A549 (cell line): Measurements from ENCODE around the gene TNS3. TPM values are rescaled to one million over a fixed set of nuclear protein-coding genes. Genes with fewer than 3 reads are reported as not detected.

Experiments used
- ATAC-seq, 2 experiments: fragments of 200-7000 bp in 1 of 2; fragments of >200 bp in 1 of 2; cut with Nextera tagmentation in 1 of 2; cut with Tn5 transposase in 1 of 2; 3 replicates each; pipeline versions ENCODE4 v1.8.0 to v1.9.1; 2018 to 2020; ENCODE audit warnings: mild to moderate bottlenecking in 1 of 2, moderate library complexity in 1 of 2
- CTCF ChIA-PET: fragments of 300-600 bp; sonication (Branson Sonifier 250); formaldehyde crosslinking; extraction: SDS; loops from one replicate; lab custom pipeline; 2021; ENCODE audit warnings: antibody characterized with exemption, inconsistent platforms; lab: Yijun Ruan, JAX
- POLR2A ChIA-PET: fragments of 350-600 bp; formaldehyde crosslinking; extraction: SDS; loops from one replicate; lab custom pipeline; 2021; ENCODE audit warnings: antibody characterized with exemption, inconsistent platforms; lab: Yijun Ruan, JAX
- DNase-seq, 2 experiments: peaks; one replicate each; pipeline versions ENCODE4 v3.0.0 to v3.0.0-alpha.2; 2011 to 2016; ENCODE audit warnings: low read depth in 1 of 2, low spot score in 1 of 2
- FAIRE-seq: peaks from 2 replicates; lab custom pipeline; 2011; peaks lifted over from hg19 to GRCh38; lab: Jason Lieb, UNC
- H3K27ac ChIP-seq, 2 experiments: fragments of >200 bp; sonication (Bioruptor Twin); formaldehyde crosslinking; 3 replicates each; pipeline ENCODE4 v1.5.1; 2016 to 2017
- H3K4me1 ChIP-seq: fragments of >200 bp; sonication (Bioruptor Twin); formaldehyde crosslinking; 3 replicates; pipeline ENCODE4 v1.6.1; 2016
- H3K4me2 ChIP-seq: fragments of >200 bp; sonication (Bioruptor Twin); formaldehyde crosslinking; 3 replicates; pipeline ENCODE4 v1.6.1; 2016
- H3K4me3 ChIP-seq: fragments of >200 bp; sonication (Bioruptor Twin); formaldehyde crosslinking; 3 replicates; pipeline ENCODE4 v1.5.1; 2016
- H3K9me3 ChIP-seq: fragments of >200 bp; sonication (Bioruptor Twin); formaldehyde crosslinking; 3 replicates; pipeline ENCODE4 v1.6.1; 2016
- BHLHE40 ChIP-seq: IDR thresholded peaks from 2 replicates; pipeline ENCODE4 v1.6.1; 2012; ENCODE audit warnings: low read depth, low read length, inconsistent platforms
- CBX2 ChIP-seq: fragments of 200-600 bp; sonication (generic); IDR thresholded peaks from 2 replicates; pipeline ENCODE4 v1.6.1; 2016; ENCODE audit warnings: low read depth, mild to moderate bottlenecking, borderline replicate concordance
- CBX8 ChIP-seq: fragments of 200-600 bp; sonication (generic); IDR thresholded peaks from 2 replicates; pipeline ENCODE4 v1.6.1; 2016
- CEBPB ChIP-seq, 2 experiments: fragments of >200 bp in 1 of 2; sonication (Bioruptor Twin) in 1 of 2; formaldehyde crosslinking in 1 of 2; IDR thresholded peaks; 2 replicates each; pipeline ENCODE4 v1.6.1; 2012 to 2016
- CHD2 ChIP-seq: fragments of 150-350 bp; IDR thresholded peaks from 2 replicates; pipeline ENCODE4 v1.6.1; 2014; ENCODE audit warnings: low read length; ENCODE audit not compliant: partially characterized antibody
- CTCF ChIP-seq: fragments of >200 bp; sonication (Bioruptor Twin); formaldehyde crosslinking; IDR thresholded peaks from 3 replicates; pipeline ENCODE4 v1.5.1; 2016
- E2F6 ChIP-seq: IDR thresholded peaks from 2 replicates; pipeline ENCODE4 v1.6.1; 2012; ENCODE audit warnings: low read depth, borderline replicate concordance
- EHMT2 ChIP-seq: fragments of 200-600 bp; sonication (generic); IDR thresholded peaks from 2 replicates; pipeline ENCODE4 v1.6.1; 2016; ENCODE audit warnings: antibody characterized with exemption, low read depth, mild to moderate bottlenecking, moderate library complexity
- ELK1 ChIP-seq: fragments of 150-350 bp; IDR thresholded peaks from 2 replicates; pipeline ENCODE4 v1.6.1; 2014; ENCODE audit warnings: low read depth, mild to moderate bottlenecking, low read length
- EP300 ChIP-seq, 2 experiments: fragments of >200 bp; sonication (Bioruptor Twin); formaldehyde crosslinking; IDR thresholded peaks; 2 replicates in 1 of 2; 3 replicates in 1 of 2; pipeline ENCODE4 v1.6.1; 2016 to 2017
- FOSL2 ChIP-seq, 2 experiments: fragments of 450-650 bp in 1 of 2; fragments of >200 bp in 1 of 2; sonication (Bioruptor Twin) in 1 of 2; formaldehyde crosslinking; IDR thresholded peaks; 2 replicates each; pipeline versions ENCODE4 v1.5.0 to v1.6.1; 2016 to 2020; ENCODE audit warnings: mild to moderate bottlenecking in 1 of 2, moderate library complexity in 1 of 2
- FOXS1 ChIP-seq: fragments of 250-450 bp; sonication (Bioruptor Pico); IDR thresholded peaks from 2 replicates; pipeline ENCODE4 v1.5.0; 2020; ENCODE audit warnings: mild to moderate bottlenecking, moderate library complexity
- GATA3 ChIP-seq: IDR thresholded peaks from 2 replicates; pipeline ENCODE4 v1.6.1; 2012; ENCODE audit warnings: borderline replicate concordance
- HDAC2 ChIP-seq: fragments of 200-600 bp; sonication (generic); IDR thresholded peaks from 2 replicates; pipeline ENCODE4 v1.6.1; 2016
- HEYL ChIP-seq: fragments of 250-450 bp; sonication (Bioruptor Pico); IDR thresholded peaks from 2 replicates; pipeline ENCODE4 v1.8.0; 2021; ENCODE audit warnings: mild to moderate bottlenecking, moderate library complexity
- HOXA7 ChIP-seq: fragments of 250-450 bp; sonication (Bioruptor Pico); IDR thresholded peaks from 2 replicates; pipeline ENCODE4 v1.5.0; 2020; ENCODE audit warnings: mild to moderate bottlenecking, moderate library complexity
- HOXB13 ChIP-seq: fragments of 250-450 bp; sonication (Bioruptor Pico); IDR thresholded peaks from 2 replicates; pipeline ENCODE4 v1.5.0; 2020; ENCODE audit warnings: low read depth, mild to moderate bottlenecking, moderate library complexity
- HOXB5 ChIP-seq: fragments of 250-450 bp; sonication (Bioruptor Pico); IDR thresholded peaks from 2 replicates; pipeline ENCODE4 v1.5.0; 2020; ENCODE audit warnings: mild to moderate bottlenecking, moderate library complexity
- MAFK ChIP-seq: fragments of 450-650 bp; IDR thresholded peaks from 2 replicates; pipeline ENCODE4 v1.6.1; 2014; ENCODE audit not compliant: partially characterized antibody
- MAX ChIP-seq: IDR thresholded peaks from 2 replicates; pipeline ENCODE4 v1.6.1; 2012
- NPAS2 ChIP-seq: fragments of 250-450 bp; sonication (Bioruptor Pico); IDR thresholded peaks from 2 replicates; pipeline ENCODE4 v1.8.0; 2022; ENCODE audit warnings: mild to moderate bottlenecking, moderate library complexity, borderline replicate concordance
- RAD21 ChIP-seq, 2 experiments: fragments of >200 bp in 1 of 2; sonication (Bioruptor Twin) in 1 of 2; formaldehyde crosslinking in 1 of 2; IDR thresholded peaks in 1 of 2; conservative IDR thresholded peaks in 1 of 2; 2 replicates in 1 of 2; 3 replicates in 1 of 2; pipeline ENCODE4 v1.6.1; 2012 to 2018; ENCODE audit warnings: inconsistent platforms in 1 of 2
- RARB ChIP-seq: fragments of 250-450 bp; sonication (Bioruptor Pico); IDR thresholded peaks from 2 replicates; pipeline ENCODE4 v1.8.0; 2021; ENCODE audit warnings: mild to moderate bottlenecking, moderate library complexity
- REST ChIP-seq: fragments of 200-600 bp; sonication (generic); IDR thresholded peaks from 2 replicates; pipeline ENCODE4 v1.6.1; 2016; ENCODE audit warnings: antibody characterized with exemption, mild to moderate bottlenecking, moderate library complexity
- RFX5 ChIP-seq: fragments of 450-650 bp; IDR thresholded peaks from 2 replicates; pipeline ENCODE4 v1.7.1; 2014; ENCODE audit warnings: antibody characterized with exemption, mild to moderate bottlenecking, moderate library complexity
- SREBF2 ChIP-seq: fragments of 450-650 bp; IDR thresholded peaks from 2 replicates; pipeline ENCODE4 v1.6.1; 2014; ENCODE audit warnings: mild to moderate bottlenecking, moderate library complexity
- TFCP2L1 ChIP-seq: fragments of 250-450 bp; sonication (Bioruptor Pico); IDR thresholded peaks from 2 replicates; pipeline ENCODE4 v1.5.0; 2021; ENCODE audit warnings: mild to moderate bottlenecking
- USF2 ChIP-seq: fragments of 450-650 bp; IDR thresholded peaks from 2 replicates; pipeline ENCODE4 v1.6.1; 2014; ENCODE audit warnings: antibody characterized with exemption
- ZFP36 ChIP-seq: fragments of 450-650 bp; IDR thresholded peaks from 2 replicates; pipeline ENCODE4 v1.6.1; 2014; ENCODE audit warnings: borderline replicate concordance; ENCODE audit not compliant: partially characterized antibody
- ZNF302 ChIP-seq: fragments of 250-450 bp; sonication (Bioruptor Pico); IDR thresholded peaks from 2 replicates; pipeline ENCODE4 v1.9.0; 2021; ENCODE audit warnings: inconsistent platforms, mild to moderate bottlenecking, moderate library complexity
- ZSCAN20 ChIP-seq: fragments of 250-450 bp; sonication (Bioruptor Pico); IDR thresholded peaks from 2 replicates; pipeline ENCODE4 v1.8.0; 2022; ENCODE audit warnings: mild to moderate bottlenecking, moderate library complexity
- WGBS: methylation state at CpG from one replicate; pipeline ENCODE4 v1.1.6; 2017; ENCODE audit errors: missing lambda C conversion rate; 5-methylcytosine and 5-hydroxymethylcytosine counted together
- polyA plus RNA-seq, 4 experiments: library from polyadenylated mRNA; depleted of rRNA in 3 of 4; stranded (reverse); fragments of >200 nt; fragmentation: RNase III in 1 of 4; extraction: RNeasy Plus Mini Kit Qiagen cat#74134 plus additional on column Dnase treatment in 1 of 4; gene quantifications; 2 replicates in 3 of 4; 3 replicates in 1 of 4; pipeline ENCODE4 v1.2.3, GENCODE V29; 2011 to 2017

The TNS3 gene
- polyA plus RNA-seq, 2 of the 4 experiments (the other 2 are of a cell fraction): 107 to 134 TPM

GRCh38 chr7:47600199-47601118 is 18.5 kb upstream of the TNS3 start:
- CTCF ChIA-PET: interaction anchor here (0.6 to 2.4 kb wide), 12 partner anchors 8 to 219 kb away, joined by 3 to 16 read pairs (median 4); partner anchors contain the start of gene TNS3
- TF ChIP-seq RARB: no peak
- TF ChIP-seq FOSL2 (IDR thresholded peaks at IDR 0.05): no peak
- no peak for TF ChIP-seq FOSL2 (CRISPR knock-in tag; IDR thresholded peaks at IDR 0.05)
- TF ChIP-seq ZSCAN20 (CRISPR knock-in tag): no peak
- TF ChIP-seq EP300 (IDR thresholded peaks at IDR 0.05): no peak
- no peak for TF ChIP-seq CTCF
- TF ChIP-seq USF2: no peak
- TF ChIP-seq HOXB5 (CRISPR knock-in tag): no peak; the same call in 1 of the 2 replicates
- 0 out of 4 replicates have a peak, but pooled peaks of 1 of the 2 experiments have one; percentile 6 for TF ChIP-seq CEBPB (IDR thresholded peaks at IDR 0.05)
- no peak for TF ChIP-seq EHMT2
- no peak for TF ChIP-seq GATA3
- peak; percentile 14; the same call in 1 of the 2 replicates for TF ChIP-seq E2F6
- no peak for TF ChIP-seq BHLHE40
- no peak for TF ChIP-seq ZFP36
- TF ChIP-seq HEYL (CRISPR knock-in tag): no peak
- TF ChIP-seq REST: no peak
- no peak for TF ChIP-seq CHD2
- TF ChIP-seq CBX2: no peak
- TF ChIP-seq RFX5: no peak
- no peak for TF ChIP-seq TFCP2L1 (CRISPR knock-in tag)
- peak; percentile 24; the same call in 1 of the 2 replicates for TF ChIP-seq FOXS1 (CRISPR knock-in tag)
- peak; percentile 29; the same call in 1 of the 2 replicates for TF ChIP-seq HOXA7 (CRISPR knock-in tag)
- no peak for TF ChIP-seq MAFK
- TF ChIP-seq RAD21 (conservative IDR thresholded peaks at IDR 0.05 in 1 of 2, IDR thresholded peaks at IDR 0.05 in 1 of 2): peak; percentile 9 to 17; a peak in 3 of 5 replicates
- TF ChIP-seq NPAS2 (CRISPR knock-in tag): no peak
- TF ChIP-seq CBX8: no peak
- no peak for TF ChIP-seq SREBF2
- 0 out of 2 replicates have a peak, but pooled peaks have one; percentile 29 for TF ChIP-seq ZNF302 (CRISPR knock-in tag)
- TF ChIP-seq HOXB13 (CRISPR knock-in tag): peak; percentile 61
- no peak for TF ChIP-seq ELK1
- TF ChIP-seq MAX: peak; percentile 10
- no peak for TF ChIP-seq HDAC2

More at GRCh38 chr7:47600199-47601118, 18.5 kb upstream of the TNS3 start:
- DNase-seq (peak in 1 of 2 experiments; percentile 87), ATAC-seq (peak; percentile 70 to 71), FAIRE-seq (peak; percentile 88)
- Histone ChIP-seq H3K4me2 (peak overlapping the region; percentile 83), H3K4me1 (peaks cover 95% of the 10 kb centered on the region), H3K9me3 (no peaks in the 10 kb centered on the region), H3K4me3 (peak overlapping the region; percentile 19; the same call in 2 of the 3 replicates), H3K27ac (peak overlapping the region; percentile 99)
- POLR2A ChIA-PET: interaction anchor here (0.6 to 3.1 kb wide), 18 partner anchors 9 to 483 kb away, joined by 4 to 62 read pairs (median 7); partner anchors contain the start of gene TNS3
- WGBS: 26% methylated on average over 15 of the region's 15 CpGs
